Ovary (tissue), 9 donors: ENCODE data around the gene CADM2. TPM values are rescaled to one million over a fixed set of nuclear protein-coding genes. Genes with fewer than 3 reads are reported as not detected.
"Not testable (repeated sequence)": the region's sequence is repeated elsewhere in the genome, so short reads cannot be mapped to it uniquely, and the experiment has no call there.

Source experiments
- DNase-seq, 5 donors: peaks; one replicate each; pipeline ENCODE4 v3.0.0-alpha.2; 2019 to 2020
- H3K27ac ChIP-seq, 2 donors: fragments of 200-600 bp; one replicate each; pipeline versions ENCODE4 v1.5.1 to v1.8.0; 2019 to 2022
- H3K27me3 ChIP-seq: fragments of 200-600 bp; one replicate; pipeline ENCODE4 v1.8.0; 2022
- H3K36me3 ChIP-seq: fragments of 200-600 bp; sonication (generic); one replicate; pipeline ENCODE4 v1.5.1; 2019
- H3K4me1 ChIP-seq: one replicate; pipeline ENCODE4 v1.8.1; 2013; ENCODE audit warnings: mild to moderate bottlenecking, moderate library complexity; ENCODE audit not compliant: insufficient read depth
- H3K4me3 ChIP-seq: fragments of 200-600 bp; sonication (generic); one replicate; pipeline ENCODE4 v1.5.1; 2017
- H3K9me3 ChIP-seq, 2 donors: fragments of 200-600 bp in 1 of 2; sonication (generic) in 1 of 2; one replicate each; pipeline versions ENCODE4 v1.5.1 to v1.8.1; 2013 to 2019; ENCODE audit warnings: mild to moderate bottlenecking in 1 of 2, moderate library complexity in 1 of 2
- CTCF ChIP-seq, 3 donors: fragments of 450-650 bp in 2 of 3; fragments of 200-600 bp in 1 of 3; IDR thresholded peaks; one replicate each; pipeline versions ENCODE4 v1.5.1 to v1.8.0; 2016 to 2022; ENCODE audit warnings: antibody characterized with exemption in 3 of 3, mild to moderate bottlenecking in 1 of 3
- EP300 ChIP-seq: sonication (generic); formaldehyde crosslinking; IDR thresholded peaks from one replicate; pipeline ENCODE4 v1.6.1; 2017; ENCODE audit warnings: antibody characterized with exemption
- POLR2A ChIP-seq: fragments of 450-650 bp; IDR thresholded peaks from one replicate; pipeline ENCODE4 v1.6.1; 2017; ENCODE audit warnings: antibody characterized with exemption, mild to moderate bottlenecking, moderate library complexity
- WGBS, 3 donors: extraction: QIAGEN DNeasy Blood & Tissue Kit in 1 of 3; methylation state at CpG; one replicate each; pipeline versions ENCODE4 v1.1.5 to v1.1.7; 2013 to 2017; 5-methylcytosine and 5-hydroxymethylcytosine counted together
- intact Hi-C, 4 donors: fragments of 100-400 bp; cut with DNase I; formaldehyde crosslinking; loops; one replicate each; pipeline versions ENCODE4 v1.11.0 to v1.15.1; 2022 to 2023
- polyA plus RNA-seq, 2 donors: library from polyadenylated mRNA; stranded (reverse); fragments of 200-250 nt in 1 of 2; fragments of 350-450 nt in 1 of 2; fragmentation: Illumina TruSeq in 1 of 2; extraction: RNeasy Lipid Tissue Mini Kit (QIAGEN cat#74804) in 1 of 2; gene quantifications; one replicate each; pipeline ENCODE4 v1.2.3, GENCODE V29; 2013 to 2014
- total RNA-seq, 7 donors: library from RNA; depleted of rRNA in 2 of 7; stranded (reverse); fragments of >200 nt in 2 of 7; fragmentation: NEBNext Ultra II Directional in 3 of 7; extraction: Animal tissue kit (Norgen Biotek cat#: 25700) in 3 of 7; gene quantifications; one replicate each; pipeline versions ENCODE4 v1.1.0 to v1.2.4, GENCODE V29; 2016 to 2023
- donor health status: DM: no; HTN: no; CAD: no; lungs with moderate emphysema.
- donor health status: DM: no; HTN: no; CAD: no.
- donor health status: Bipolar disorder and iron deficiency.
- donor health status: DM: yes; HTN: yes; CAD: no.
- donor health status: DM: no; HTN: no; CAD: no.
- donor health status: DM: yes; HTN: yes; CAD: no.

The CADM2 gene
- total and polyA plus RNA-seq, 9 donors: 0.20 to 1.9 (median 0.69) TPM

GRCh38 chr3:85110393-85110792 is 151.6 kb downstream of the CADM2 start:
- H3K27ac ChIP-seq: no peak overlapping the region
- intact Hi-C loops: no loop called here
- no peaks in the 10 kb centered on the region for H3K27me3 ChIP-seq
- H3K4me3 ChIP-seq: no peak overlapping the region
- no peaks in the 10 kb centered on the region for H3K9me3 ChIP-seq
- 52 to 71% (median 66%) methylated on average over 2 of the region's 2 CpGs for WGBS, 3 donors
- H3K4me1 ChIP-seq: no peaks in the 10 kb centered on the region
- TF ChIP-seq CTCF (IDR thresholded peaks at IDR 0.05) (no peak), POLR2A (no peak), EP300 (no peak)
- no peak for DNase-seq
- H3K36me3 ChIP-seq: no peaks in the 10 kb centered on the region

- no peaks in the 10 kb centered on the region for H3K9me3 ChIP-seq
- DNase-seq: no peak
- 73 to 84% (median 76%) methylated on average over 2 of the region's 2 CpGs for WGBS, 3 donors
- TF ChIP-seq EP300: no peak
- TF ChIP-seq CTCF (IDR thresholded peaks at IDR 0.05): no peak
- no peak for TF ChIP-seq POLR2A
- H3K36me3 ChIP-seq: no peaks in the 10 kb centered on the region
- no peak overlapping the region for H3K4me3 ChIP-seq
- H3K27me3 ChIP-seq: no peaks in the 10 kb centered on the region
- no peak overlapping the region for H3K27ac ChIP-seq
- no peaks in the 10 kb centered on the region for H3K4me1 ChIP-seq
- intact Hi-C loops: no loop called here
These were observed 162.1 kb downstream of the CADM2 start for GRCh38 chr3:85120879-85121278.

GRCh38 chr3:85132864-85133263 is 174.1 kb downstream of the CADM2 start:
- WGBS, 3 donors: 93 to 95% (median 94%) methylated on average over 13 of the region's 13 CpGs
- H3K4me3 ChIP-seq, H3K27ac ChIP-seq, intact Hi-C loops, DNase-seq, H3K36me3 ChIP-seq, H3K9me3 ChIP-seq, H3K4me1 ChIP-seq, H3K27me3 ChIP-seq: not testable (repeated sequence)

- H3K27ac ChIP-seq, intact Hi-C loops, H3K9me3 ChIP-seq, DNase-seq, H3K36me3 ChIP-seq, H3K4me3 ChIP-seq, H3K27me3 ChIP-seq, H3K4me1 ChIP-seq: not testable (repeated sequence)
- WGBS, 3 donors: 93 to 97% (median 95%) methylated on average over 49 to 55 of the region's 57 CpGs
These were observed 175.1 kb downstream of the CADM2 start for GRCh38 chr3:85133691-85134420.

GRCh38 chr3:85142626-85143025 is 183.8 kb downstream of the CADM2 start:
- no peaks in the 10 kb centered on the region for H3K27me3 ChIP-seq
- H3K36me3 ChIP-seq: no peaks in the 10 kb centered on the region
- H3K4me3 ChIP-seq: no peak overlapping the region
- no peak overlapping the region for H3K27ac ChIP-seq
- H3K9me3 ChIP-seq: no peaks in the 10 kb centered on the region
- no peak for DNase-seq
- no peak for TF ChIP-seq EP300
- no peak for TF ChIP-seq POLR2A
- no peak for TF ChIP-seq CTCF (IDR thresholded peaks at IDR 0.05)
- WGBS, 3 donors: 85 to 90% (median 87%) methylated on average over 3 of the region's 3 CpGs
- H3K4me1 ChIP-seq: no peaks in the 10 kb centered on the region
- intact Hi-C loops: no loop called here
